Measurements from ENCODE around the gene PASD1. TPM values are rescaled to one million over a fixed set of nuclear protein-coding genes. Genes with fewer than 3 reads are reported as not detected.

The PASD1 gene
- polyA plus RNA-seq, 1 of the 3 experiments (the other 2 are of a cell fraction), result 0.03 TPM

DNA sequence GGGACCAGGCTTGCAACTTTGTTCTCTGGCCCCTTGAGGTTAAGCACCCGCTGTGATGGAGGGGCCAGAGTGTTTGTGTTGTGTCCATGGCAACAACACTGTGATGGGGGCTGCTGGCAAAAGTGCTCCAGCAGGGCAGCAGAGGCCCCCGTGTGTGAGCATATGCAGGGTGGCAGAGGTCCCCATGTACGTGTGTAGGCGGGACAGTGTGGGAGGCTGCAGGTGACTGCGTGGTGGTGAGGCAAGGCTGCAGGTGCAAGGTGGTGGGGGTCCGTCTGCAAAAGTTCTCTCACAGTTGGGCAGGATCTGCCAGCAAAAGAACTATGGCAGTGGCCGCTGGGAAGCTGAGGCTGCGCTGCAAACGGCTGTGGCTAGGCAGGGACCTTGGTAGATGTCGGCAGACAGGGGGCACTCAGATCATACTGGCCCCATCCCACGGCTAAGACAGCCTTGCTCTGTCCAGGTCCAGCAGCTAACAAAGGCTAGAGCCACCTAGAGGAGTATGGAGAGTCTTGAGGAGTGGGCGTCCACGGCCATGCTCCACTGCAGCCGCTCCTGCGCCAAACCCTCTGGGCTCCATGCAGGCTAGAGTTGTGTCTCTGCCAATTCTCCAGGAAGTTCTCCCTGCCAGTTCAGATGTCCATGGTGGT lies 46.8 kb upstream of the PASD1 start:
- H2AFZ ChIP-seq (ENCODE audit: low read depth), result no peak overlapping the region
- H3F3A ChIP-seq (replicated peaks; ENCODE audit: insufficient read depth), result no peaks in the 10 kb centered on the region
- H3K4me2 ChIP-seq, result no peak overlapping the region
- H3K27ac ChIP-seq (ENCODE audit: low read depth in 2 of 2, low read length in 1 of 2), result no peak overlapping the region
- no peaks in the 10 kb centered on the region for H4K20me1 ChIP-seq (ENCODE audit: insufficient read depth)
- DNase-seq, result no peak
- H3K4me1 ChIP-seq (ENCODE audit: control insufficient read depth in 1 of 2, insufficient read depth in 2 of 2, low read depth in 1 of 2, low read length in 1 of 2), result no peaks in the 10 kb centered on the region
- no peak overlapping the region for H3K4me3 ChIP-seq (ENCODE audit: low read depth in 2 of 2, low read length in 1 of 2)
- no peak for TF ChIP-seq EP300 (IDR thresholded peaks at IDR 0.05; ENCODE audit: borderline replicate concordance in 1 of 2, low read depth in 1 of 2, low read length in 1 of 2)
- TF ChIP-seq, protein P1, sequence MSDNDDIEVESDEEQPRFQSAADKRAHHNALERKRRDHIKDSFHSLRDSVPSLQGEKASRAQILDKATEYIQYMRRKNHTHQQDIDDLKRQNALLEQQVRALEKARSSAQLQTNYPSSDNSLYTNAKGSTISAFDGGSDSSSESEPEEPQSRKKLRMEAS (IDR thresholded peaks at IDR 0.05; ENCODE audit: low read depth), result no peak
- no peak for TF ChIP-seq RFX5 (IDR thresholded peaks at IDR 0.05; ENCODE audit: low read length)
- no peak for TF ChIP-seq ELF1 (IDR thresholded peaks at IDR 0.05)
- no peak for TF ChIP-seq GATA2 (CRISPR knock-in tag; IDR thresholded peaks at IDR 0.05)
- TF ChIP-seq POLR2AphosphoS5 (IDR thresholded peaks at IDR 0.05; ENCODE audit: low read depth, low read length), result no peak
- TF ChIP-seq, protein P2, sequence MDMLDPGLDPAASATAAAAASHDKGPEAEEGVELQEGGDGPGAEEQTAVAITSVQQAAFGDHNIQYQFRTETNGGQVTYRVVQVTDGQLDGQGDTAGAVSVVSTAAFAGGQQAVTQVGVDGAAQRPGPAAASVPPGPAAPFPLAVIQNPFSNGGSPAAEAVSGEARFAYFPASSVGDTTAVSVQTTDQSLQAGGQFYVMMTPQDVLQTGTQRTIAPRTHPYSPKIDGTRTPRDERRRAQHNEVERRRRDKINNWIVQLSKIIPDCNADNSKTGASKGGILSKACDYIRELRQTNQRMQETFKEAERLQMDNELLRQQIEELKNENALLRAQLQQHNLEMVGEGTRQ (IDR thresholded peaks at IDR 0.05; ENCODE audit: borderline replicate concordance, low read depth, low read length), result no peak
- no peak for TF ChIP-seq SIN3A (IDR thresholded peaks at IDR 0.05; ENCODE audit: borderline replicate concordance, low read depth, low read length)
- no peak for TF ChIP-seq CHD2 (IDR thresholded peaks at IDR 0.05; ENCODE audit: low read length, partially characterized antibody)
- no peak for TF ChIP-seq RXRA (IDR thresholded peaks at IDR 0.05; ENCODE audit: borderline replicate concordance, low read depth)
- TF ChIP-seq FOXJ3 (CRISPR knock-in tag; IDR thresholded peaks at IDR 0.05), result no peak
- no peak for TF ChIP-seq NRF1 (IDR thresholded peaks at IDR 0.05; ENCODE audit: low read depth, low read length)
- TF ChIP-seq, protein P3, sequence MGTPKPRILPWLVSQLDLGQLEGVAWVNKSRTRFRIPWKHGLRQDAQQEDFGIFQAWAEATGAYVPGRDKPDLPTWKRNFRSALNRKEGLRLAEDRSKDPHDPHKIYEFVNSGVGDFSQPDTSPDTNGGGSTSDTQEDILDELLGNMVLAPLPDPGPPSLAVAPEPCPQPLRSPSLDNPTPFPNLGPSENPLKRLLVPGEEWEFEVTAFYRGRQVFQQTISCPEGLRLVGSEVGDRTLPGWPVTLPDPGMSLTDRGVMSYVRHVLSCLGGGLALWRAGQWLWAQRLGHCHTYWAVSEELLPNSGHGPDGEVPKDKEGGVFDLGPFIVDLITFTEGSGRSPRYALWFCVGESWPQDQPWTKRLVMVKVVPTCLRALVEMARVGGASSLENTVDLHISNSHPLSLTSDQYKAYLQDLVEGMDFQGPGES (IDR thresholded peaks at IDR 0.05; ENCODE audit: low read depth, low read length), result no peak
- TF ChIP-seq TCF12 (IDR thresholded peaks at IDR 0.05), result no peak
- TF ChIP-seq TEAD4 (IDR thresholded peaks at IDR 0.05; ENCODE audit: borderline replicate concordance, insufficient read depth), result no peak
- TF ChIP-seq FOSL2 (IDR thresholded peaks at IDR 0.05; ENCODE audit: borderline replicate concordance, low read depth), result no peak
- TF ChIP-seq, protein P4, sequence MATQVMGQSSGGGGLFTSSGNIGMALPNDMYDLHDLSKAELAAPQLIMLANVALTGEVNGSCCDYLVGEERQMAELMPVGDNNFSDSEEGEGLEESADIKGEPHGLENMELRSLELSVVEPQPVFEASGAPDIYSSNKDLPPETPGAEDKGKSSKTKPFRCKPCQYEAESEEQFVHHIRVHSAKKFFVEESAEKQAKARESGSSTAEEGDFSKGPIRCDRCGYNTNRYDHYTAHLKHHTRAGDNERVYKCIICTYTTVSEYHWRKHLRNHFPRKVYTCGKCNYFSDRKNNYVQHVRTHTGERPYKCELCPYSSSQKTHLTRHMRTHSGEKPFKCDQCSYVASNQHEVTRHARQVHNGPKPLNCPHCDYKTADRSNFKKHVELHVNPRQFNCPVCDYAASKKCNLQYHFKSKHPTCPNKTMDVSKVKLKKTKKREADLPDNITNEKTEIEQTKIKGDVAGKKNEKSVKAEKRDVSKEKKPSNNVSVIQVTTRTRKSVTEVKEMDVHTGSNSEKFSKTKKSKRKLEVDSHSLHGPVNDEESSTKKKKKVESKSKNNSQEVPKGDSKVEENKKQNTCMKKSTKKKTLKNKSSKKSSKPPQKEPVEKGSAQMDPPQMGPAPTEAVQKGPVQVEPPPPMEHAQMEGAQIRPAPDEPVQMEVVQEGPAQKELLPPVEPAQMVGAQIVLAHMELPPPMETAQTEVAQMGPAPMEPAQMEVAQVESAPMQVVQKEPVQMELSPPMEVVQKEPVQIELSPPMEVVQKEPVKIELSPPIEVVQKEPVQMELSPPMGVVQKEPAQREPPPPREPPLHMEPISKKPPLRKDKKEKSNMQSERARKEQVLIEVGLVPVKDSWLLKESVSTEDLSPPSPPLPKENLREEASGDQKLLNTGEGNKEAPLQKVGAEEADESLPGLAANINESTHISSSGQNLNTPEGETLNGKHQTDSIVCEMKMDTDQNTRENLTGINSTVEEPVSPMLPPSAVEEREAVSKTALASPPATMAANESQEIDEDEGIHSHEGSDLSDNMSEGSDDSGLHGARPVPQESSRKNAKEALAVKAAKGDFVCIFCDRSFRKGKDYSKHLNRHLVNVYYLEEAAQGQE (IDR thresholded peaks at IDR 0.05; ENCODE audit: low read depth, low read length), result no peak
- TF ChIP-seq, protein P5, sequence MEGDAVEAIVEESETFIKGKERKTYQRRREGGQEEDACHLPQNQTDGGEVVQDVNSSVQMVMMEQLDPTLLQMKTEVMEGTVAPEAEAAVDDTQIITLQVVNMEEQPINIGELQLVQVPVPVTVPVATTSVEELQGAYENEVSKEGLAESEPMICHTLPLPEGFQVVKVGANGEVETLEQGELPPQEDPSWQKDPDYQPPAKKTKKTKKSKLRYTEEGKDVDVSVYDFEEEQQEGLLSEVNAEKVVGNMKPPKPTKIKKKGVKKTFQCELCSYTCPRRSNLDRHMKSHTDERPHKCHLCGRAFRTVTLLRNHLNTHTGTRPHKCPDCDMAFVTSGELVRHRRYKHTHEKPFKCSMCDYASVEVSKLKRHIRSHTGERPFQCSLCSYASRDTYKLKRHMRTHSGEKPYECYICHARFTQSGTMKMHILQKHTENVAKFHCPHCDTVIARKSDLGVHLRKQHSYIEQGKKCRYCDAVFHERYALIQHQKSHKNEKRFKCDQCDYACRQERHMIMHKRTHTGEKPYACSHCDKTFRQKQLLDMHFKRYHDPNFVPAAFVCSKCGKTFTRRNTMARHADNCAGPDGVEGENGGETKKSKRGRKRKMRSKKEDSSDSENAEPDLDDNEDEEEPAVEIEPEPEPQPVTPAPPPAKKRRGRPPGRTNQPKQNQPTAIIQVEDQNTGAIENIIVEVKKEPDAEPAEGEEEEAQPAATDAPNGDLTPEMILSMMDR (IDR thresholded peaks at IDR 0.05), result no peak
- TF ChIP-seq EZH2phosphoT487 (IDR thresholded peaks at IDR 0.05; ENCODE audit: borderline replicate concordance, low read depth), result no peak
- no peak for TF ChIP-seq NFIC (IDR thresholded peaks at IDR 0.05; ENCODE audit: borderline replicate concordance)
- H3K36me3 ChIP-seq (replicated peaks in 1 of 2; ENCODE audit: control insufficient read depth in 1 of 2, insufficient read depth in 2 of 2, low read length in 1 of 2), result no peaks in the 10 kb centered on the region
- H3K27me3 ChIP-seq (ENCODE audit: insufficient read depth), result peaks cover 3% of the 10 kb centered on the region; the same call in 1 of the 2 replicates
- no peaks in the 10 kb centered on the region for H3K9me3 ChIP-seq
- ChIA-PET CTCF (no interaction called here), POLR2A (no interaction called here)
- H3K79me2 ChIP-seq (ENCODE audit: insufficient read depth), result no peaks in the 10 kb centered on the region
- H3K9me2 ChIP-seq, result no peaks in the 10 kb centered on the region
- no peak overlapping the region for H3K9ac ChIP-seq
- WGBS (ENCODE audit: low lambda C conversion rate), result 0% methylated on average over 9 of the region's 15 CpGs

Data from SK-N-SH (cell line).